HL-60 (cell line): ENCODE results near the gene SLC29A3.

Experiments
- DNase-seq, 2 experiments: peaks; one replicate each; pipeline ENCODE4 v3.0.0-alpha.2; 2010 to 2020; ENCODE audit warnings: low read depth in 1 of 2, low spot score in 1 of 2
- H3K27ac ChIP-seq: fragments of 250-450 bp; sonication (Bioruptor Pico); replicated peaks from 2 replicates; pipeline ENCODE4 v1.5.1; 2020; ENCODE audit warnings: mild to moderate bottlenecking, moderate library complexity
- H3K27me3 ChIP-seq: fragments of 250-450 bp; sonication (Bioruptor Pico); 2 replicates; pipeline ENCODE4 v1.5.1; 2021; ENCODE audit warnings: mild to moderate bottlenecking, moderate library complexity; ENCODE audit not compliant: insufficient read depth, poor library complexity, severe bottlenecking
- H3K4me3 ChIP-seq: replicated peaks from 2 replicates; pipeline ENCODE4 v1.5.1; 2011; ENCODE audit warnings: mild to moderate bottlenecking, control low read depth, low read length; ENCODE audit not compliant: insufficient read depth
- CTCF ChIP-seq: IDR thresholded peaks from one replicate; pipeline ENCODE4 v1.5.1; 2011; ENCODE audit warnings: low read length, control low read depth, inconsistent platforms; ENCODE audit not compliant: insufficient read depth
- GABPA ChIP-seq: IDR thresholded peaks from 2 replicates; pipeline ENCODE4 v1.6.1; 2012; ENCODE audit warnings: low read depth
- POLR2AphosphoS5 ChIP-seq: IDR thresholded peaks from 2 replicates; pipeline ENCODE4 v1.6.1; 2012; ENCODE audit warnings: low read depth
- REST ChIP-seq: IDR thresholded peaks from 2 replicates; pipeline ENCODE4 v1.6.1; 2012; ENCODE audit warnings: low read depth; ENCODE audit not compliant: insufficient replicate concordance
- SPI1 ChIP-seq: IDR thresholded peaks from 2 replicates; pipeline ENCODE4 v1.6.1; 2012; ENCODE audit warnings: low read depth, mild to moderate bottlenecking, borderline replicate concordance

Gene SLC29A3

GRCh38 chr10:71308985-71309384 is 10.1 kb upstream of the SLC29A3 start:
- no peaks in the 10 kb centered on the region for H3K27me3 ChIP-seq
- no peak for DNase-seq
- H3K4me3 ChIP-seq, result no peak overlapping the region
- TF ChIP-seq POLR2AphosphoS5 (no peak), GABPA (no peak), SPI1 (no peak), REST (no peak), CTCF (no peak)
- no peak overlapping the region for H3K27ac ChIP-seq

GRCh38 chr10:71309919-71310318 is 9.1 kb upstream of the SLC29A3 start:
- Histone ChIP-seq H3K27me3 (no peaks in the 10 kb centered on the region), H3K27ac (no peak overlapping the region), H3K4me3 (no peak overlapping the region)
- TF ChIP-seq SPI1, result no peak
- TF ChIP-seq POLR2AphosphoS5, result no peak
- TF ChIP-seq CTCF, result no peak
- no peak for TF ChIP-seq GABPA
- TF ChIP-seq REST, result no peak
- DNase-seq, result no peak

- no peak for DNase-seq
- H3K27me3 ChIP-seq, result no peaks in the 10 kb centered on the region
- TF ChIP-seq GABPA, result no peak
- no peak for TF ChIP-seq CTCF
- no peak for TF ChIP-seq SPI1
- TF ChIP-seq REST, result no peak
- TF ChIP-seq POLR2AphosphoS5, result no peak
- H3K4me3 ChIP-seq, result no peak overlapping the region
- H3K27ac ChIP-seq, result no peak overlapping the region
These were observed 6.8 kb upstream of the SLC29A3 start for GRCh38 chr10:71312220-71312619.
